HG03378 (cell line): ENCODE measurements around the gene MS4A10.

ENCODE experiments used
- ATAC-seq: cut with Tn5 transposase; IDR thresholded peaks from one replicate; pipeline ENCODE4 v1.9.1; 2021; ENCODE audit warnings: mild to moderate bottlenecking, moderate library complexity; ENCODE audit not compliant: unreplicated experiment

The MS4A10 gene

DNA sequence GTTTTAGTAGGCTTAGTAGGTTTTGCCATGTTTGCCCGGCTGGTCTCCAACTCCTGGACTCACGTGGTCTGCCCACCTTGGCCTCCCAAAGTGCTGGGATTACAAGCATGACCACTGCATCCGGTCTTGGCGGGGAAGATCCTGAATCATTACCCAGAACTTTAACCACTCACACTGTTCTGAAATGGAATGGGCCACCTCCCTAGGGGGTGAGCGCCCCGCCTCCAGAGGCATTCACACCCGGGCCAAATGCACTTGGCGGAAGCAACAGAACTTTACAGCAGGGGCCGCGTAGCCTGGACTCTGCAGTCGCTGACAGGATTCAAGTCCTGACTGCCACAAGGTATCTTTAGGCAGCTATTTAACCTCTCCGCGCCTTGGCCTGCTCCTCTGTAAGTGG lies 62.1 kb downstream of the MS4A10 start:
- no peak for ATAC-seq

DNA sequence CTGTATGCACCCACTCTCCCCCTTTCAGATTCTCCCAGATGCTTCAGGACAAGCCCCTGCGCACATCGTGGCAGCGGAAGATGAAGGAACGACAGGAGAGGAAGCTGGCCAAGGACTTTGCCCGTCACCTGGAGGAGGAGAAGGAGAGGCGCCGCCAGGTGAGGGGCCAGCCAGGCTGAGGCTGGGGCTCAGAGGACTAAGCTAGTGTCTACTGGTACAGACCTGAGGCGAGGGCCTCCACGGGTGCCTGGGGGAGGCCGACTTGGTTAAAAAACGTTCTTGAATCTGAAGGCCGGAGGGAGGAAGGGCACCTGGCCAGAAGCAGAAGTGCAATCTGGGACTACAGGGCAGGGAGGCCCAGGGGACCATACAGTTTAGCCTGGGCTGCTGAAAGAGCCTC lies 62.8 kb downstream of the MS4A10 start:
- ATAC-seq = no peak

DNA sequence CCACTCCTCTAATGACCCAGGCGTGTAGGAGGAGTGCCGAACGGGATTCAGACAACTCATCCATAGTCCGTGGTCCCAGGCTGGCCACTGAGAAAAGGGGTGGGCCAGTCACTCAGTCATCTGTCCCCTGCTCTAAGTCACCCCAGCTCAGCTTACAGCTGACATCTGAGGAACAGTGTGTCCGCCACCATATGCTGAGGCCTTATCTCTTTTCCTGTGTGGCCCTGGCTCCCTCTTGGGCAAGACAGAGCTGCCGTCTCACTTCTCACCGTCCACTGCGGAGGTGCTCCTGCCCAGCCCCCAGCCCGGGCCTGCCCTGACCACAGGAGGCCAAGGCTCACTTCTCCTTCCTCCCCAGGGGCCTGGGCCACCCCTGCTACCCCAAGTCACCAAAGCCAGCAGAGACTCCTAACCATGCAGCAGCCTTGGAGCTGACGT lies 63.6 kb downstream of the MS4A10 start:
- ATAC-seq = no peak

DNA sequence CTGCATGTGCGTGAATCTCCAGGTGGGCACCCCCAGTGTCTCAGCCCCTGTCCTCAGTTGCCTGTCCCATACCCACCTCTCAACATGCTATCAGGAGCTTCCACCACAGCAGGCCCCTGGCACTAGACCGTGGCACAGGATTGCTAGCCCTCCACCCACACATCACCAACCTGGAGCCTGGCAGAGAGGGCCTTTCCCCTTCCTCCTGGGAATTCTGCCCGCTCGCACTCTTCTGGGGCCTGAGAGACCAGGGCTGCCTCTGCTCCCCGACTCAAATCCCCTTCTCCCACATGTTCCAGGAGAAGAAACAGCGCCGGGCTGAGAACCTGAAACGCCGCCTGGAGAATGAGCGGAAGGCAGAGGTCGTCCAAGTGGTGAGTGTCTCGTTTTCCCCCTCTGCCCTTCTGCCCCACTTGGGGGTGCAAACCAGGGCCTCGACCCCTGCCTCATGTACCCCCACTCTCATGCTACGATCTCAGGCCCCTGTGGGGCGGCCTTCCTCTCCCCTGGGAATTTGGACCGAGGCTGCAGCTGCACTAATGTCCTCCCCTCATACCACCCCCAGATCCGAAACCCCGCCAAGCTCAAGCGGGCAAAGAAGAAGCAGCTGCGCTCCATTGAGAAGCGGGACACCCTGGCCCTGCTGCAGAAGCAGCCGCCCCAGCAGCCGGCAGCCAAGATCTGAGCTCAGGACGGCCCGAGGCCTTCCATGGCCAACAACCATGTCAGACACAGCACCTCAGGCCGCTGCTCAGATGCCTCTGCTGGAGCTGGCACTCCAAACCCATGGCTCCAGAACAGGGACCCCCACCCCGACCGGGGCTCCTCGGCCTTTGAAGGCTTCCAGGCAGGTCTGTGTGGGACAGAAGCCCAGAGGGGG lies 64.7 kb downstream of the MS4A10 start:
- no peak for ATAC-seq
